Measurements from ENCODE around the gene EFCAB9.

GRCh38 chr5:172162323-172162986 is 31.5 kb upstream of the EFCAB9 start:
- TF ChIP-seq, protein P1, sequence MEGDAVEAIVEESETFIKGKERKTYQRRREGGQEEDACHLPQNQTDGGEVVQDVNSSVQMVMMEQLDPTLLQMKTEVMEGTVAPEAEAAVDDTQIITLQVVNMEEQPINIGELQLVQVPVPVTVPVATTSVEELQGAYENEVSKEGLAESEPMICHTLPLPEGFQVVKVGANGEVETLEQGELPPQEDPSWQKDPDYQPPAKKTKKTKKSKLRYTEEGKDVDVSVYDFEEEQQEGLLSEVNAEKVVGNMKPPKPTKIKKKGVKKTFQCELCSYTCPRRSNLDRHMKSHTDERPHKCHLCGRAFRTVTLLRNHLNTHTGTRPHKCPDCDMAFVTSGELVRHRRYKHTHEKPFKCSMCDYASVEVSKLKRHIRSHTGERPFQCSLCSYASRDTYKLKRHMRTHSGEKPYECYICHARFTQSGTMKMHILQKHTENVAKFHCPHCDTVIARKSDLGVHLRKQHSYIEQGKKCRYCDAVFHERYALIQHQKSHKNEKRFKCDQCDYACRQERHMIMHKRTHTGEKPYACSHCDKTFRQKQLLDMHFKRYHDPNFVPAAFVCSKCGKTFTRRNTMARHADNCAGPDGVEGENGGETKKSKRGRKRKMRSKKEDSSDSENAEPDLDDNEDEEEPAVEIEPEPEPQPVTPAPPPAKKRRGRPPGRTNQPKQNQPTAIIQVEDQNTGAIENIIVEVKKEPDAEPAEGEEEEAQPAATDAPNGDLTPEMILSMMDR (conservative IDR thresholded peaks at IDR 0.05): no peak
- TF ChIP-seq ZFX (IDR thresholded peaks at IDR 0.05): no peak

Measured in C4-2B (cell line).